ENCODE measurements around the gene ANKRD22.

The ANKRD22 gene

DNA sequence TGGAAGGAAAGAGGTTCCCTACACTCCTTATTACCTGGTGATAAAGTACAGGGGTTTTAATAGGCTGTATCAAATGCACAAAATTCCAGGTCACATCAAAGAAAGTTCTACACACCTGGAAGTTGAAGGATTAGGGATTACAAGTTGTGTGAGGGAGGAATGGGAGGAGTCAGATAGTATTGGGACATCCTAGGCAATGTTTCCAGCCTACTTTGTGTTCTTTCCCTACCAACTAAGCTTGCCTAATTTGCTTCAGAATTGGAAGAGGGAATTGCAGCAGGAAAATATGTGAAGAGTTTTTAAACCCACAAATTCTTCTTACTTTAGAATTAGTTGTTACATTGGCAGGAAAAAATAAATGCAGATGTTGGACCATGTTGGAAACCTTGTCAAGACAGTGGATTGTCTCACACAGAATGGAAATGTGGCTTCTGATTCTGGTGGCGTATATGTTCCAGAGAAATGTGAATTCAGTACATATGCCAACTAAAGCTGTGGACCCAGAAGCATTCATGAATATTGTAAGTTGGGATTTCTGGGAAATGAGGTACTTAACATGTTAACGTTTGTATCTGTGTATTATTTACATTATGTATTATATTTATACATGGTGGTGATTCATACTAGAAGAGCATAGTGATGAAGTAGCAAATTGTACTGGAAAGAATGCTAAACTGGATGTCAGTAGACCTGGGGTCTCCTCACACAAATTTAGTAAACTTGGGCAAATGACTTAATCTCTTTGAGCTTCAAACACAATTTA, 48.9 kb downstream of the ANKRD22 start, which contains the start of gene LIPM:
LIPM (plus strand) TSS at position 208 of the 763 bp plus-strand sequence; CDS start at position 375, 167 bp downstream.
- no peak for DNase-seq

GRCh38 chr10:88800152-88801125, 51.2 kb downstream of the ANKRD22 start:
- no peak for DNase-seq

DNA sequence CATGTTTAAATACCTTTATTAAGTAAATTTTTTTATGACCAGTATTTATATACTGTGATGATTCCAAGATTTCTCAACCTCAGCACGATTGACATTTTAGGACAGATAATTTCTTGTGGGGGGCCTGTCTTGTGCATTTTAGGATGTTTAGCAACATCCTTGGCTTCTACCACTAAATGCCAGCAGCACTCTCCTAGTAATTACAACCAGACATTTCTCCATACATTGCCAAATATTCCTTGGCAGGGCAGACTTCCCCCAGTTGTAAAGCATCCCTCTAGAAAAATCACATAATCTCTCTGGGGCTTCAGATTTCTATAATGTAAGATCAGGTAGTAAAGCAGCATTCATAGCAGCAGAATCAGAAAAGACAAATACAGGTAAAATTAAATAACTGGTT, 56.9 kb downstream of the ANKRD22 start:
- no peak for DNase-seq

DNA sequence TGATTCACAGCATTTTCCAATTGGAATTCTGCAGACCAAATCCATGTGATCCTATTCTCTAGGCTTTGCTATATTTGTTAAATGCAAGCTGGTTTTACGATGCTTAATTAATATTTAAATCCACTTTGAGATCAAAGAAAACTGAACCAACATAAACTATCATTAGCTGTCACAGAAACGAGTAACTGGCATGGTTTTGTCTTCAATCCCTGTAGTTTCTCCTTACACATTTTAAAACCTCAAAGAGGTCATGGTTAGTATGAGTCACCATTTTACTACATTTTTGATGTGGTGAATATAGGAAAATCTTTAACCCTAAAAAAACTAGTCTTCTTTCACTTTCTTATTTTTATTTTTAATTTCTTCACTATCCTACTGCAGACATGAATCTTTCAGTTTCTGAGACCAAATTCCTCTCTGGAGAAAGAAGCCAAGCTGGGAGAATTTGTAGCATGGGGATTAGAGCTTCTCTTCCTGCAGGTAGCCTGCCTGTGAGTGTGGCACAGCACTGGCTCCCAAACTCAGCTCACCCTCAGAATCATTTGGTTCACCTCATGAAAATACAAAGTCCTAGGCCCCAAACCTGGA, 57.8 kb downstream of the ANKRD22 start:
- DNase-seq = no peak

DNA sequence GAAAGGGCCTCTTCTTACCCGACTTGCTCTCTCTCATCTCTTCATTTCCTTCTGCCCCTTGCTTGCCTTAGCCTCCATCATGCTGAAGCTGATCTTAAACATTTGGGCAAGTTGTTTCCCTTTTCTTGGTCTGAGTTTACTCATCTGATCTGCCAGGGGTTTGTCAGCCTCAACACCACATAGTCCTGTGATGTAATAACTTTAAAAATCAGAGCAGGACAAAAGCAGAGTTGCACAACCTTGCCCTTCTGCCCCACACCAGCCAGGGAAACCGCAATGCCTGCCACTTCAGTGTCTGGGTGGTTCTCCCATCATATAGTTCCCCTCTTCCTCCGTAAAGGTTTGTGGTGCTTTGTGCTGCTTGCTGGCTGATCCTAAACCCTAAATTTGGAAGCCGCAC, 59.0 kb downstream of the ANKRD22 start:
- DNase-seq = peak in 23 of 56 donors; percentile 2 to 33 (median 5)

DNA sequence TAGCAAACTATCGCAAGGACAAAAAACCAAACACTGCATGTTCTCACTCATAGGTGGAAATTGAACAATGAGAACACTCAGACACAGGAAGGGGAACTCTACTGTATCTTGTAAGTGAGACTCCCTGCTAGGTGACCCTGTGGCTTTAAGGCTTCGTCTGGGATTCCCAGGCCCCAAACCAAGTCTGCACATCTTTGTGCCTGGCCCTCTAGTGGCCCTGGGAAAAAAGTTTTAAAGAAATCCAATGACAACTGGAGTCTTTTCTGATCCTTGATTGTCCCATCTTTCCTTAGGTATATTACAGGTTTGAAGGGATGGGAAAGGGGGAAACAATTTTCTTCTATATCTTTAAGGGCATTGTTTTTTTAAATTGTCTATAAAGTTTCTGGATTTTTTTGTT, 59.7 kb downstream of the ANKRD22 start:
- no peak for DNase-seq

DNA sequence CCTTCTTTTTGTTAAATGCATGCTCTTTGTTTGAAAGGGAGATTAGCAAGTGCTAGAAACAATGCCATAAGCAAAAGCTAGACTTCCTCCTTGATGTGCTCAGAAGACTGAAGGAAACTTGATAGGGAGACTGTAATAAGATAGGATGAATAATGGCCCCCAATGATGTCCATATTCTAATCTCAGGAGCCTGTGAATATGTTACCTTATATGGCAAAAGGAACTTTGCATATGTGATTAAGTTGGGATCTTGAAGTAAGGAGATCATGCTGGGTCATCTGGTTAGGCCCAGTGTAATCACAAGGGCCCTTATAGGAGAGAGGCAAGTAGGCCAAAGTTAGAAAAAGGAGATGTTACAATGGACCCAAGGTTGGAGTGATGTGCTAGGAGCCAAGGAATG, 62.7 kb downstream of the ANKRD22 start:
- DNase-seq = no peak

DNA sequence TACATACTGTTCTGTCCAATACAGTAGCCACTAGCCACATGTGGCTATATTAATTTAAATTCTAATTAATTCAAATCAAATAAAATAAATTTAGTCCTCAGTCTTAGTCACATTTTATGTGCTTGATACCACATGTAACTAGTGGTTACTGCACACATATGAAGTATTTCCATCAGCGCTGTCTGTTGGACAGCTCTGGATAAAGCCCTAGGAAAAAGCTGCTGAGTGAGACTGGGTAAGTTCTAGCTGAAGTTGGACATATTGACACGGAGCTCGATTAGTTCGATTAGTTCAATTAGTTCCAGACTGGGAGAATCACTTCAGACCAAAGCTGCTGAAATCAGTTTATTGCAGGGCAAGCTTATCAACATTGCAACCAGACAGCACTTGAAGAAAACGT, 64.2 kb downstream of the ANKRD22 start:
- DNase-seq = no peak

DNA sequence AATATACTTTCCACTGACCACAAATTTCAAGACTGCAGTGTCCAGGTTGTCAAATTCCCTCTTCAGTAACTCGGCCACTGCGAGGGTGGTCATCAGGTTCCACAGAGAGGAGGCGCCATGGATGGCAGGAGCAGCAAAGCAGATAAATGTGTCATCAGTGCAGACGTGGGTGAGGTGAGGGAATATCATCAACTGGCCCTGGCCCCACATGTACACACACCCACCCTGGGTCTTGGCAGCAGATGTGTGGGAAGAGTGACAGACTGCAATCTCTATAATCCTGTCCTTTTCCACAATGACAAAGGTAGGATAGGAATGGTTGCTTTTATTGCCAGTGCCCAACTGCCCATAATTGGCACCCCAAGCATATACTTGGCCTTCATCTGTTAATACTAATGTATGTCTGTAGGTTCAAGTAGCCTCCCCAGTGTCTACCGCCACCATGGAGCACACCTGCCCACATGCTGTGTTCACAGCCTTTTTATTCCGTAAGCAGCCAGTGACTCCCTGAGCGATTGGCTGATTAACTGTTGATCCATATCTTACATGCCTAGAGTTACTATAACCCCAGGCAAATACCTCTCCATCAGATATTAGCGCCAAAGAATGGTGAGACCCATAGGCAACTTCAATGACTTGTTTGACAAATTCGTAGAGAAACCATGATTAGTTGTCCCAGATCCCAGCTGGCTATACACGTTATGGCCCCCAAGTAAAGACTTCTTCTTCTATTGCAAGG, 65.4 kb downstream of the ANKRD22 start:
- DNase-seq = no peak

- no peak for DNase-seq
Observed at GRCh38 chr10:88783724-88784123, 67.9 kb downstream of the ANKRD22 start.

DNA sequence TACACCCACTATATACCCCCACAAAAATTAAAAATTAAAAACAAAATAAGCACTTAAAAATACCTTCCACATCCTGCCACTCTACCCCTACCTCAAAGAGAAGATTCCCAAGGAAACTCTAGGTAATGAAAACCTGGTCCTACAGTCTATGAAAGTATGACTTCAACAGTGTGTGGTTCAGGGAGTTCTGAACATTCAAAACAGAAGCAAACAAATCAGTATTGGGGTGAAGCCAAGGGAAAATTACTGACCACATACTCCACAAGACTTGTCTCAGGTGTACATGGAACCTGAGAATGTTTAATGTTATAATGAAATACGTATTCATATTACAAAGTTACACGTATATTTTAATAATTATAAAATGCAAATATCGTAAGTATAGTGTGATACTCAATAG, 69.4 kb downstream of the ANKRD22 start:
- no peak for DNase-seq

DNA sequence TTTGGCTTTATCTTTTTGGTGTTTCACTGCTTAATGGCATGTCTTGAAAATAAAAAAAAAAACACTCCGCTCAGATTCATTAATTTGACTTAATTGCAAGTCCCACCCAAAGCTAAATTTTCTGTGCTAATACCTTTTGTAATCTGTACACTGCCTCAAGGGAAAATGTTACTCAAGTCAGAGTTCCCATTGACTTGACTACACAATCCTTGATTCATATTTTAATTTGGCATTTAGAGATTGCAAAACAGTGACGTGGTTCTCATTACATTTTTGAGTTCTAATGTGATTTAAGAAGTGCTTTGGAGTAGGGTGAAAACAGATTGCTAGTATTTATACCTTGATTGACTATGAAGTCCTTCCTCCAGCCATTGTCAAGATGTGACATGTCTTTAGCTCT, 70.4 kb downstream of the ANKRD22 start:
- no peak for DNase-seq
